ENCODE data around the gene COL17A1.

DNA sequence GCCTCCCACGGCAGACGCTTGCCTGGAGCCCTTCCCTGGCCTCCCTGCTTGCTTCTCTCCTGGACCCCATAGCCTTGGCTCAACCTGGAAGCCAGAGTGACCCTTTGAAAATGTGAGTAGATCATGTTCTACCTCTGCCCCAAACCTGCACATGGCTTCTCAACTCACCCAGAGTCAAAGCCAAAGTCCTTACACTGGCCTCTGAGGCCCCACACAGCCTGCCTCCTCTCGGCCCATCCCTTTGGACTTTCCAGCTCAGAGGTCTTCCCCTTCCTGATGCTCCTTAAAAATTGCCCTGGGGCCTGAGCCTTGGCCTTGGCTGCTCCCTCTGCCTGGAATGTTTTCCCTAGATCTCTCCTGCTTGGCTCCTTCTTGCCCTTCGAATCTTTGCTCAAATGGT lies 32.5 kb downstream of the COL17A1 start:
- TF ChIP-seq GATA2 (IDR thresholded peaks at IDR 0.05; ENCODE audit: low read depth, low read length) (no peak), GATA3 (IDR thresholded peaks at IDR 0.05; ENCODE audit: low read depth, low read length) (no peak)
